Measurements from ENCODE around the gene CDA. TPM values are rescaled to one million over a fixed set of nuclear protein-coding genes. Genes with fewer than 3 reads are reported as not detected.

Gene CDA
- polyA plus RNA-seq, 1 of the 3 experiments (the other 2 are of a cell fraction): 0.12 TPM

DNA sequence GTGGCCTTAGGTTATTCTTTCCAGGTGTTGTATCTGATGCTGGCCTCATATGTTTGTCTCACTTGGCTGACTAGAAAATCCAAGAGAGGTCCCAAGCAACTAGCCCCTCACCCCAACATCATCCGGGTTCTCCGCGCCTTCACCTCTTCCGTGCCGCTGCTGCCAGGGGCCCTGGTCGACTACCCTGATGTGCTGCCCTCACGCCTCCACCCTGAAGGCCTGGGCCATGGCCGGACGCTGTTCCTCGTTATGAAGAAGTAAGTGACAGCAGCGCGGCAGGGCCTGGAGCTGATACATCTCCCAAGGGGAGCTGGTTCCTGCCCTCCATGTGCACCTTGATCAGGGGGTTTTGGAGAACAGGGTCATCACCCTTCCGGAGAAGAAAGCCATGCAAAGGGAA is 55.5 kb downstream of the CDA start:
- no peak for DNase-seq
- Histone ChIP-seq H3K27ac (ENCODE audit: low read depth in 2 of 2, low read length in 1 of 2) (no peak overlapping the region), H4K20me1 (ENCODE audit: insufficient read depth) (no peaks in the 10 kb centered on the region), H3K9ac (no peak overlapping the region), H3K4me2 (no peak overlapping the region), H2AFZ (ENCODE audit: low read depth) (no peak overlapping the region), H3K4me3 (ENCODE audit: low read depth in 2 of 2, low read length in 1 of 2) (no peak overlapping the region), H3K36me3 (replicated peaks in 1 of 2; ENCODE audit: control insufficient read depth in 1 of 2, insufficient read depth in 2 of 2, low read length in 1 of 2) (peaks cover 17 to 25% of the 10 kb centered on the region in 2 experiments), H3K79me2 (ENCODE audit: insufficient read depth) (no peaks in the 10 kb centered on the region), H3F3A (replicated peaks; ENCODE audit: insufficient read depth) (no peaks in the 10 kb centered on the region), H3K27me3 (ENCODE audit: insufficient read depth) (no peaks in the 10 kb centered on the region), H3K9me3 (no peaks in the 10 kb centered on the region), H3K9me2 (no peaks in the 10 kb centered on the region), H3K4me1 (ENCODE audit: control insufficient read depth in 1 of 2, insufficient read depth in 2 of 2, low read depth in 1 of 2, low read length in 1 of 2) (no peaks in the 10 kb centered on the region)
- CTCF ChIA-PET: no interaction called here
- TF ChIP-seq, protein P1, sequence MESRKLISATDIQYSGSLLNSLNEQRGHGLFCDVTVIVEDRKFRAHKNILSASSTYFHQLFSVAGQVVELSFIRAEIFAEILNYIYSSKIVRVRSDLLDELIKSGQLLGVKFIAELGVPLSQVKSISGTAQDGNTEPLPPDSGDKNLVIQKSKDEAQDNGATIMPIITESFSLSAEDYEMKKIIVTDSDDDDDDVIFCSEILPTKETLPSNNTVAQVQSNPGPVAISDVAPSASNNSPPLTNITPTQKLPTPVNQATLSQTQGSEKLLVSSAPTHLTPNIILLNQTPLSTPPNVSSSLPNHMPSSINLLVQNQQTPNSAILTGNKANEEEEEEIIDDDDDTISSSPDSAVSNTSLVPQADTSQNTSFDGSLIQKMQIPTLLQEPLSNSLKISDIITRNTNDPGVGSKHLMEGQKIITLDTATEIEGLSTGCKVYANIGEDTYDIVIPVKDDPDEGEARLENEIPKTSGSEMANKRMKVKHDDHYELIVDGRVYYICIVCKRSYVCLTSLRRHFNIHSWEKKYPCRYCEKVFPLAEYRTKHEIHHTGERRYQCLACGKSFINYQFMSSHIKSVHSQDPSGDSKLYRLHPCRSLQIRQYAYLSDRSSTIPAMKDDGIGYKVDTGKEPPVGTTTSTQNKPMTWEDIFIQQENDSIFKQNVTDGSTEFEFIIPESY (IDR thresholded peaks at IDR 0.05; ENCODE audit: borderline replicate concordance, low read depth): no peak
- TF ChIP-seq, protein P2, sequence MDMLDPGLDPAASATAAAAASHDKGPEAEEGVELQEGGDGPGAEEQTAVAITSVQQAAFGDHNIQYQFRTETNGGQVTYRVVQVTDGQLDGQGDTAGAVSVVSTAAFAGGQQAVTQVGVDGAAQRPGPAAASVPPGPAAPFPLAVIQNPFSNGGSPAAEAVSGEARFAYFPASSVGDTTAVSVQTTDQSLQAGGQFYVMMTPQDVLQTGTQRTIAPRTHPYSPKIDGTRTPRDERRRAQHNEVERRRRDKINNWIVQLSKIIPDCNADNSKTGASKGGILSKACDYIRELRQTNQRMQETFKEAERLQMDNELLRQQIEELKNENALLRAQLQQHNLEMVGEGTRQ (IDR thresholded peaks at IDR 0.05; ENCODE audit: borderline replicate concordance, low read depth, low read length): no peak
- no peak for TF ChIP-seq SIN3A (IDR thresholded peaks at IDR 0.05; ENCODE audit: borderline replicate concordance, low read depth, low read length)
- no peak for TF ChIP-seq NFIC (IDR thresholded peaks at IDR 0.05; ENCODE audit: borderline replicate concordance)
- no peak for TF ChIP-seq JUND (IDR thresholded peaks at IDR 0.05)
- no peak for TF ChIP-seq MXI1 (IDR thresholded peaks at IDR 0.05; ENCODE audit: low read depth, low read length)
- no peak for TF ChIP-seq NRF1 (IDR thresholded peaks at IDR 0.05; ENCODE audit: low read depth, low read length)
- no peak for TF ChIP-seq GATA2 (CRISPR knock-in tag; IDR thresholded peaks at IDR 0.05)
- no peak for TF ChIP-seq FOXJ3 (CRISPR knock-in tag; IDR thresholded peaks at IDR 0.05)
- no peak for TF ChIP-seq TEAD4 (IDR thresholded peaks at IDR 0.05; ENCODE audit: borderline replicate concordance, insufficient read depth)
- no peak for TF ChIP-seq TAF1 (IDR thresholded peaks at IDR 0.05; ENCODE audit: borderline replicate concordance, low read depth, low read length)
- TF ChIP-seq RFX5 (IDR thresholded peaks at IDR 0.05; ENCODE audit: low read length): no peak
- no peak for TF ChIP-seq SMC3 (IDR thresholded peaks at IDR 0.05; ENCODE audit: low read depth, low read length)
- TF ChIP-seq FOSL2 (IDR thresholded peaks at IDR 0.05; ENCODE audit: borderline replicate concordance, low read depth): no peak
- no peak for TF ChIP-seq TCF12 (IDR thresholded peaks at IDR 0.05)
- POLR2A ChIA-PET: no interaction called here
- 100% methylated on average over 13 of the region's 13 CpGs for WGBS (ENCODE audit: low lambda C conversion rate)

DNA sequence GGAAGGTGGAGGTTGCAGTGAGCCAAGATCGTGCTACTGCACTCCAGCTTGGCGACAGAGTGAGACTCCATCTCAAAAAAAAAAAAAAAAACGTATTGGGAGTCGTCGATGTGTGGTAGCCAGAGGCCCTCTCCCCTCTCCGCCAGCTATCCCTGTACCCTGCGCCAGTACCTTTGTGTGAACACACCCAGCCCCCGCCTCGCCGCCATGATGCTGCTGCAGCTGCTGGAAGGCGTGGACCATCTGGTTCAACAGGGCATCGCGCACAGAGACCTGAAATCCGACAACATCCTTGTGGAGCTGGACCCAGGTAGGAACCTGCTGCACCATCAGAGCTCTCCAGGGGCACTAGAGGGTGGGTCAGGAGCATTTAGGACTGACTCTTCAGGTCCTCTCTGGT is 56.5 kb downstream of the CDA start:
- ChIA-PET CTCF (interaction anchor here (1.1 to 1.9 kb wide), 3 partner anchors 12 to 124 kb away, joined by 4 to 10 read pairs (median 5); partner anchors contain the start of gene PINK1), POLR2A (interaction anchor here (1.1 kb wide), 1 partner anchor 125 kb away, joined by 3 read pairs; no protein-coding TSS in a partner anchor)
- peaks cover 24 to 27% of the 10 kb centered on the region in 2 experiments for H3K36me3 ChIP-seq (replicated peaks in 1 of 2; ENCODE audit: control insufficient read depth in 1 of 2, insufficient read depth in 2 of 2, low read length in 1 of 2)
- no peaks in the 10 kb centered on the region for H3K9me3 ChIP-seq
- no peaks in the 10 kb centered on the region for H3K4me1 ChIP-seq (ENCODE audit: control insufficient read depth in 1 of 2, insufficient read depth in 2 of 2, low read depth in 1 of 2, low read length in 1 of 2)
- H3K27ac ChIP-seq (ENCODE audit: low read depth in 2 of 2, low read length in 1 of 2): no peak overlapping the region
- no peak for DNase-seq
- WGBS (ENCODE audit: low lambda C conversion rate): 87% methylated on average over 14 of the region's 14 CpGs
- no peaks in the 10 kb centered on the region for H3K9me2 ChIP-seq
- H4K20me1 ChIP-seq (ENCODE audit: insufficient read depth): no peaks in the 10 kb centered on the region
- no peak overlapping the region for H3K9ac ChIP-seq
- no peaks in the 10 kb centered on the region for H3K27me3 ChIP-seq (ENCODE audit: insufficient read depth)
- H3K4me2 ChIP-seq: no peak overlapping the region
- H3K4me3 ChIP-seq (ENCODE audit: low read depth in 2 of 2, low read length in 1 of 2): no peak overlapping the region
- no peaks in the 10 kb centered on the region for H3F3A ChIP-seq (replicated peaks; ENCODE audit: insufficient read depth)
- H2AFZ ChIP-seq (ENCODE audit: low read depth): no peak overlapping the region
- no peaks in the 10 kb centered on the region for H3K79me2 ChIP-seq (ENCODE audit: insufficient read depth)
- no peak for TF ChIP-seq NRF1 (IDR thresholded peaks at IDR 0.05; ENCODE audit: low read depth, low read length)
- TF ChIP-seq TCF12 (IDR thresholded peaks at IDR 0.05): no peak
- TF ChIP-seq EZH2phosphoT487 (IDR thresholded peaks at IDR 0.05; ENCODE audit: borderline replicate concordance, low read depth): no peak
- TF ChIP-seq, protein P3, sequence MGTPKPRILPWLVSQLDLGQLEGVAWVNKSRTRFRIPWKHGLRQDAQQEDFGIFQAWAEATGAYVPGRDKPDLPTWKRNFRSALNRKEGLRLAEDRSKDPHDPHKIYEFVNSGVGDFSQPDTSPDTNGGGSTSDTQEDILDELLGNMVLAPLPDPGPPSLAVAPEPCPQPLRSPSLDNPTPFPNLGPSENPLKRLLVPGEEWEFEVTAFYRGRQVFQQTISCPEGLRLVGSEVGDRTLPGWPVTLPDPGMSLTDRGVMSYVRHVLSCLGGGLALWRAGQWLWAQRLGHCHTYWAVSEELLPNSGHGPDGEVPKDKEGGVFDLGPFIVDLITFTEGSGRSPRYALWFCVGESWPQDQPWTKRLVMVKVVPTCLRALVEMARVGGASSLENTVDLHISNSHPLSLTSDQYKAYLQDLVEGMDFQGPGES (IDR thresholded peaks at IDR 0.05; ENCODE audit: low read depth, low read length): no peak
- no peak for TF ChIP-seq TAF1 (IDR thresholded peaks at IDR 0.05; ENCODE audit: borderline replicate concordance, low read depth, low read length)
- TF ChIP-seq SIN3A (IDR thresholded peaks at IDR 0.05; ENCODE audit: borderline replicate concordance, low read depth, low read length): no peak
- TF ChIP-seq, protein P4, sequence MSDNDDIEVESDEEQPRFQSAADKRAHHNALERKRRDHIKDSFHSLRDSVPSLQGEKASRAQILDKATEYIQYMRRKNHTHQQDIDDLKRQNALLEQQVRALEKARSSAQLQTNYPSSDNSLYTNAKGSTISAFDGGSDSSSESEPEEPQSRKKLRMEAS (IDR thresholded peaks at IDR 0.05; ENCODE audit: low read depth): no peak
- no peak for TF ChIP-seq YY1 (IDR thresholded peaks at IDR 0.05; ENCODE audit: low read depth)
- no peak for TF ChIP-seq ELF1 (IDR thresholded peaks at IDR 0.05)
- TF ChIP-seq, protein P5, sequence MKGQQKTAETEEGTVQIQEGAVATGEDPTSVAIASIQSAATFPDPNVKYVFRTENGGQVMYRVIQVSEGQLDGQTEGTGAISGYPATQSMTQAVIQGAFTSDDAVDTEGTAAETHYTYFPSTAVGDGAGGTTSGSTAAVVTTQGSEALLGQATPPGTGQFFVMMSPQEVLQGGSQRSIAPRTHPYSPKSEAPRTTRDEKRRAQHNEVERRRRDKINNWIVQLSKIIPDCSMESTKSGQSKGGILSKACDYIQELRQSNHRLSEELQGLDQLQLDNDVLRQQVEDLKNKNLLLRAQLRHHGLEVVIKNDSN (IDR thresholded peaks at IDR 0.05; ENCODE audit: borderline replicate concordance, low read depth): no peak
- TF ChIP-seq, protein P2 (IDR thresholded peaks at IDR 0.05; ENCODE audit: borderline replicate concordance, low read depth, low read length): no peak
- no peak for TF ChIP-seq RAD21 (IDR thresholded peaks at IDR 0.05; ENCODE audit: low read length)
- no peak for TF ChIP-seq MEF2A (IDR thresholded peaks at IDR 0.05; ENCODE audit: borderline replicate concordance, low read depth)
